Measurements from ENCODE around the gene TCF4. TPM values are rescaled to one million over a fixed set of nuclear protein-coding genes. Genes with fewer than 3 reads are reported as not detected.

The TCF4 gene
- total RNA-seq, 1 donor from 2014 or later, result 62.8 TPM

DNA sequence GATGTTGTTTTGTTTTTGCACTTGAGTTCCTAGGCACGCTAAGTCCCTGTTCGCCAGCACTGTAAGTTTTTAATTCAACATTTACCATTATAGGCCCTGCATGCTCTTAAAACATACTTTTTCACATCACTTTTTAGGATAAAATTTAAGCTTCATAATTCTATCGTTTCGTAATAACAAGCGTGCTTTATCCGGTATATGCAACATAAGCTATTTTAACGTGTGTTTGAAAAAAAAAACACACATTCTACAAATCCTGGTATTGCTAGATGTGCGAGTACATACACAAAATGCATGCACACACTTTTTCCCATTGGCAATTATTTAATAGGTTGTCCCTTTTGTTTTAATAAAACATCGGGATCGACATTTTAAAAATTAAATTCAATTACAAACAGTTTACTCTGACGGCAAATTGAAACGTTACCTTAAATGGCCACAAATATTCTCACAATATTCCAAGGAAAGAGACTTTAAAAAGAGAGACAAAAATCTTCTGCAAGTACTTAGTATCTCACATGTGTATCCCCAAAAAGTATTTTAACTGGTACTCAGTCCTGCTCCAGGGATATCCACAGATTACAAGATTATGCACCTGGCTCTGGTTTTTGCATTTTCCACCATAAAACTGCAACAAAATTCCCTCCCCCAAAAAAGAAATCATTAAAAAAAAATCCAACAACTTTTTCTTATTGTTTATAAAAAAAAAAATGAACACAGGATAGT lies 1.0 kb upstream of the TCF4 start:
- no peak for ATAC-seq
- DNase-seq, result no peak
- intact Hi-C loops (cut with micrococcal nuclease), result loop anchor here (5.0 to 10.0 kb wide), 2 partner anchors 167 to 264 kb away; no protein-coding TSS in a partner anchor

DNA sequence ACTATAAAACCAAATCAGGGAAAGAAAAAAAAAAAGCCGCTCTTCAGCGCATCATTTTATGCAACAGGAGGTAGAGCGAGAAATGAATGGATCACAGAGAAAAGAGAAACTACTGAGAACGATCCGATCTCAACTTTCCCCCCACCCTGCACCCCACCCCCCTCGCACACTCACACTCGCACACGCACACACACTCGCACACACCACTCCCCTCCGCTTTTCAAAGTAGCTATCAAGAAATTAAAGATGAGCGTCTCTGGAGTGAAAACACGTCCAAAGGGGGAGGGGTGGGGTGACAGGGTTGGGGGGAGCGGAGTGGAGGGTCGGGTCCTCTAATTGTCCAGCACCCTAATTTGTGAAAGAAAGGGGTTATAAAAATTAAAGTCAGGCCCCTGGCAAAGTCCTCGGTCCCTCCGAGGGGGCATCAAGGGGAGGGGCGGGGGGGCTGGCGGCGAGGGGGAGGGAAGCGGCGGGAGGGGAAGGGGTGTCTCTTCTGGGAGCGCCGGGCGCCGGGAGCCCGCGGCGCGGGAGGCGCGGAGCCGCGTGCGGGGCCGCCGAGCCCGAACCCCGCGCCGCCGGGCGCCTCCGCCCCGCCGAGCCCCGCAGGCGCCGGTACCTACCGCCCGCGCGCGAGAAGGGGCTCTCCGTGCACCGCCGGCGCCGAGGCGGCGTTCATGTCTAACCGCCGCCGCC lies 428 bp downstream of the TCF4 start:
- intact Hi-C loops (cut with micrococcal nuclease), result loop anchor here (5.0 to 10.0 kb wide), 2 partner anchors 165 to 263 kb away; no protein-coding TSS in a partner anchor
- ATAC-seq (no peak), DNase-seq (no peak)

DNA sequence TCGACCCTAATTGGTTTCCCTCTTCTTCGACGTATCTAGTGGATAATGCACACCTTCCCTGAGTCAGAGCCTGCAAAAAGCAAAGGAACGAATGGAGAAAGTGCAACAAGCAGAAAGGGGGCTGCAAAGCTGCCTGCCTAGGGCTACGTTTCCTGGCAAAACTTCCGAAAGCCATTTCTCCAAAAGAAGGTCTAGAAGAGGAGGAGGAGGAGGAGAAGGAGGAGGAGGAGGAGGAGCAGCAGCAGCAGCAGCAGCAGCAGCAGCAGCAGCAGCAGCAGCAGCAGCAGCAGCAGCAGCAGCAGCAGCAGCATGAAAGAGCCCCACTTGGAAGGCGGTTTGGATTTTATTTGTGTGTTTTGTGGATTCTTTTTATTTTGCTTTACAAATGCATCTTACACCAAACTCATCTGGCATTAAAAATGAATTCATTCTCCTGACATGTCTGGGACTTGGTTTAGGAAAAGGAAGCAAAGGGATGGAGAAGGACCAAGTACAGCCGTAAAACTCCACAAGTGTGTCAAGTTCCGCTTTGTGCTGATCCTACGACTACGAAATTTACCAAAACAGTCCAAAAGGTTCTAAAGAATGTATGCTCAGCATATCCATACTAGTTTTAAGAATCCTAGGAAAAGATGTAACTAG lies 2.0 kb downstream of the TCF4 start:
- intact Hi-C loops (cut with micrococcal nuclease), result loop anchor here (5.0 to 10.0 kb wide), 2 partner anchors 164 to 261 kb away; no protein-coding TSS in a partner anchor
- ATAC-seq (no peak), DNase-seq (no peak)

DNA sequence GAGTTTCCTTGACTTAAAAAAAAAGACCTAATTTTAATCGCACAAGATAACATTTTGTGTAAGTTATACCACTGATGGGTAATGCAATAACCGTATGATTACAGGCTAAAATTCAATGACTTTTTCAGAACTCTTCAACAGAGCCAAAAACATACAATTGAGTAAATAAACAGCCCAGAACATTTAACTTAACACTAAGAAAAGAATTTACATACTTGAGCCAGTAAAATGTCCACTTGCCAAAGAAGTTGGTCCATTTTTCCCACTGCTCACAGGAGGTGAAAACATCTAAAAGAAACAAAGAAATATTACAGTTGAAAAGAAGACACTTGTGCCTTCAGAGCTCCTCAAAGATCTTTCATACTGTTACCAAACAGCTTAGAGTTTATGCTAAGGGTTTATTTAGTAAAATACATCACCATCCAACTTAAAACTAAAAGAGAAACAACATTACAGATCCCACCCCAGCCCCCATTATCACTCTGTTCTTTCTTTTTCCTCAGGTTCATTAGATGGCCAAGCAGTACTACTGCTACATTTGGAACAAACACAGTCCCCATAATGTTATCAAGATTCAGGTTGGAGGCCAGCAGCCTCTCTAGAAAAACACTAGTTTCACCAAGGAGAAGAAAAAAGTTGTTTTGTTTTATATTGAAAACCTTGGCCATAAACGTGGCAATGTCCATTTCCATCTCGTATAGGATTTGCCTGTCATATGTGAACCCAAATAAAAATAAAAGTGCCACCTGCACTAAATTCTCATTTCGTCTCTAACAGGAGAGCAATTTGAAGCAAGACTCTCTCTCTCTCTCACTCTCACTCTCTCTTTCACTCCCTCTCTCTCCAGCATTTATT lies 2.7 kb downstream of the TCF4 start:
- DNase-seq, result no peak
- intact Hi-C loops (cut with micrococcal nuclease), result loop anchor here (5.0 to 10.0 kb wide), 2 partner anchors 163 to 260 kb away; no protein-coding TSS in a partner anchor
- no peak for ATAC-seq

DNA sequence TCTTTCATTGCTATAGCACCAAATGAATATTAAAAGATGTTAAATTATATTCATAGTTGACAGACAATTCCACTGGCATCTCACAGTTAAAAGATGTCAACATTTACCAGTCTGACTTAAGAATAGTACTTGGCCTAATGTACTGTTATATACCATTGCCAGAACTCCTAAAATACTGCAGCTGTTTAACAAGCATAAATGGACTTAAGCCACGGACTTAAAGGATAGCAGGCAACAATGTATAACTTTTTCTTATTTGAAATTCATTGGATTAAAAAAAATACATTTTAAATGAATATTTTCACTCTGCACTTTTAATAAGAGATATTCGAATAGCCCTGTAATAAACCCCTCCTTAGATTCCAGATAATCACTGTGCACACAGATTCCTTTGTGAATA lies 3.8 kb downstream of the TCF4 start:
- intact Hi-C loops (cut with micrococcal nuclease), result loop anchor here (10.0 kb wide), 1 partner anchor 259 kb away; no protein-coding TSS in a partner anchor

DNA sequence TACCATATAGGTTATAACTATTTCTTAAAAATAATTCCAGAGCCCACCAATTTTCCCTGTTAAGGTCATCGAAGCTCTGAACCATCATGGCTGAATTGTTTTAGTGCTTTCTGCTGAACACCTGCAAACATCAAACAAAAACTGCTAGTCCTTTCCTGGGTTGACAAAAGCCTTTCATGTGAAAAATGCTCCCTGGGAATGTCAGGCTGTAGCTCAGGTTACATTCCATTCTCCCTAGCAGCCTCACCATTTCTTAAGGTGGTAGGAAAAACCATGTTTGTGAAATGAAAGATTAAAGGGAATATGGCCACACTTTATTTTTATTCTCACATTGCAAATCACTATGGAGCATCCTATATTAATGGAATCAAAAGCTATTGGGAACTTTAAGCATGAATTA lies 5.7 kb downstream of the TCF4 start:
- ATAC-seq (no peak), DNase-seq (no peak)
- intact Hi-C loops (cut with micrococcal nuclease), result loop anchor here (10.0 kb wide), 1 partner anchor 258 kb away; no protein-coding TSS in a partner anchor

More for the DNA sequence above, 3.8 kb downstream of the TCF4 start:
- DNase-seq (no peak), ATAC-seq (no peak)

DNA sequence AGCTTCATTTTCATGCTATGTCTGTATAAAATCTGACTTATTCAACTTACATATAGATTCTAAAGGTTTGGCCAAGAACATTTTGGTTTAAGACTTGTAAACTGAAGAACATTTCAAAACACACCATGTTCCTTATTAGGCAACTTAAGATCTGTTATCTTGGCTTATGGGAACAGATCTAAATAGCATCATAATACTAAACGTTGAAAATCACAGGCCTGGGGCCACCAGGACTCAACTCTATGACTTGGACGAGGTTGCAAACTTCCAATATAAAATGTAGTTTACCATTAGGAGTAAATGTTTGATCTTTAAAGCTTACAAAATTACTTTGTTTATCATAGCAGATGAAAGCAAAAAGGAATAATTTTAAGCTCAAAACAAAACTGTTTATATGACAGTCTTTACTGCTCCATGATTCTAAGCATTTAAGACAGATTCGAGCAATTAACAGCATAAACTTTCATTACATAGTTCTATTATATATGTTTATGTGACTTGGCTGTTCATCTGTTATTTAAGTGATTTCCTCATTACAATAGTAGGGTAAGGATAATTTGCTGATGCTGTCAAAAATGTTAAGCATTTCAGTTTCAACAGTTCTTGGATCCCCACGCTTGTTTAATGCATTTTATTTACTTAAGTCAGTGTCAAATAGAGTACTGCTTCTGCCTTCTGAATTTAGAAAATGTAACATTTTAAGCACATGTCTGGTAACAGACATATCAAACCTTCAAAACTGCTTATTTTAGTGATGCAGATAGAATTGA lies 8.3 kb downstream of the TCF4 start:
- ATAC-seq, result peak; percentile 48
- intact Hi-C loops (cut with micrococcal nuclease), result loop anchor here (10.0 kb wide), 1 partner anchor 255 kb away; no protein-coding TSS in a partner anchor

DNA sequence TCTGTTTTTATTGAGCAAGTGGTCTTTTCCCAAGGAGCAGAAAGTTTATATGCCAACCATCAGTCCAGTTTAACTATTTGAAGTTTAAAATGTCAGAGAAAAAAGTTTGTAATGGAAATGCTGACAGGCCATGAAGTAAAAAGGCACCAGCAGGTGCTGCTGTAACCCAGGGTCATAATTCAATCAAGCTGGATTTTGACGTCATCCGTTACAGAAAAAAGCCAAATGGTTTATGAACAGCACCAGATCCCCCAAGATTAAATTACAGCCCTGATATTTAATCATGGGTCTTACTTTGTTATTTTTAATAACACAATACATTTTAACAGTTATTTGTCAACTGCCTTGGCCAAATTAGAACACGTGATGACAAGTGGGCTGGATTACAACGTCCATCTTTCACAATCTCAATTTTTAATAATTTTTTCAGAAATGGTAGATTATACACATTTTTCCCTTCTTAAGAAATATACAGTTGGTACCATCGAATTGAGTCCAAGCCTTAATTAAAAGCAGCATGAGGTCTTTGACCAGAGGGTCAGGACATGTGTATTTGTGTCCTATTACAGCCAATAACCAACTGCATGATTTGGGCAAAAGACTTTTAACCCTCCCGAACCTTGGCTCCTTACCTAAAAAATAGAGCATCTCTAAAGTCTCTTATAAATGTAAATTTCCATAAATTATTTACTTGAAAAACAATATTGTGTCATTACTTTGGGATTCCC lies 10.0 kb downstream of the TCF4 start:
- intact Hi-C loops (cut with micrococcal nuclease), result no loop called here
- no peak for DNase-seq
- no peak for ATAC-seq

More for the DNA sequence above, 8.3 kb downstream of the TCF4 start:
- no peak for DNase-seq

DNA sequence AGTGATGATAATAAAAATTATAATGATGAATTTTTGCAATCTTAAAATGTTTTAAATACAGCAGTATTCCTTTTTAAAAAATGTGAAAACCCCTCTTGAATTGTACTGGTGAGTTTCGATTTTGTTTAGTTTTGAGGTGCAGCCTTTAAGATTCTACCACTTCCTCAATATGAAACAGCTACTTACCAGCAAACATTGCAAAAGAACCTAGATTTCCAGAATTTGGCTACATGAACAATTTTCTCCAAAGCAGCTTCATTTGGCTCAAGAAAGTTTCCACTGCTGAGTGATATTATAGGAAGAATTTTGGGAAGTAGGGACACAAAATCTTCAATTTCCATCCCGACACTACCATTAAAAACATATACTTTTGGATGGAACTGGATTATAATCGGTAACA lies 12.0 kb downstream of the TCF4 start:
- intact Hi-C loops (cut with micrococcal nuclease), result no loop called here
- DNase-seq (no peak), ATAC-seq (no peak)

DNA sequence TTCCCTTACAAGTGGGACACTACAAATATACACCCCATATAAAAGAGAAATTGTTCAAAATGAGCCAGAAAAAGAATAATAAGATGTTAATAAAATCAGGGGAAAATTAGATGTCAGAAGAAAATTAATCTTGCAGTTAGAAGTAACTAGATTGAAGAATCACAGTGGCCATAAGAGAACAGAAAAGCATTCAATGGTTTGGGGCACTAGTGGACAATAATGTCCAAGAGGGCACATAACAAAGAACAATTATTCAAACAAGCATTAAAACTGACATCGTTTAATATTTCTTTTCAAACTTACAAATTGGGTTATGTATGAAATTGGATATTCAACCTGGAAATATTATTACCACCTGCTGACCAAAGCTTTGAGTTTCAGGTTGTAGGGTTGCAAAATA lies 12.9 kb downstream of the TCF4 start:
- intact Hi-C loops (cut with micrococcal nuclease), result no loop called here

DNA sequence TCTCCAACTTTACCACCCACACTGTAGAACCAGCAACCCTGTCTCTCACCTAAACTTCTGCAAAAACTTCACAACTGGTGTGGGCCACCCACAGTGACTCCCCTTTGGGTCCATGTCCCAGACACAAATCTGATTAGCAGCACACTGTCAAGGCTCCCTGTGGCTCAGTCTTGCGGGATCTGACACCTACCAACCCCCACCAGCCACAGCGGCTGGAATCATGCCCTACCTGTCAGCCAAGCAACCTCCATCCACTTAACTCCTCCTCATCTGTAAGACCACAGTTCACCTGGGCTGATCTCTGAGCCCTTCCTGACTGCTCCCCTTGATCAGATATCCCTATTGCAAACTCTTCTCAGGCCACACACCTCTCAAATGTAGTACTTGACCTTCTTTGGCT lies 14.6 kb downstream of the TCF4 start:
- no peak for ATAC-seq
- intact Hi-C loops (cut with micrococcal nuclease), result no loop called here
- DNase-seq, result no peak

More for the DNA sequence above, 12.9 kb downstream of the TCF4 start:
- DNase-seq (no peak), ATAC-seq (no peak)

DNA sequence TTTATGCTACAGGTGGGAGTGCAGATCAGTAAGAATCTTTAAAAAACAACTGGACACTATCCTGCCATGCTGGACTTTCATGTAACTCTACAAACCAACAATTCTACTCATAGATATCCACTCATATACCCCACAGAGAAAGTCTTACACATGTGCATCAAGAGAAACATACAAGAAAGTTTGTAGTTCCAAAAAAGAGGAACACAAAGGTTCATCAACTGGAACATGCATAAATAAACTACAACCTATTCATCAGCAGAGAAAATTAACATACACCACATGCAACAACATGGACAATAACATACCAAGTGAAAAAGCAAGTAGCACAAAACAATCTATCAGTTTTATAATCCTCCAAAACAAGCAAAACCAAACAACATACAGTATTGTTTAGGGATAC lies 17.0 kb downstream of the TCF4 start:
- ATAC-seq (no peak), DNase-seq (no peak)
- intact Hi-C loops (cut with micrococcal nuclease), result no loop called here

DNA sequence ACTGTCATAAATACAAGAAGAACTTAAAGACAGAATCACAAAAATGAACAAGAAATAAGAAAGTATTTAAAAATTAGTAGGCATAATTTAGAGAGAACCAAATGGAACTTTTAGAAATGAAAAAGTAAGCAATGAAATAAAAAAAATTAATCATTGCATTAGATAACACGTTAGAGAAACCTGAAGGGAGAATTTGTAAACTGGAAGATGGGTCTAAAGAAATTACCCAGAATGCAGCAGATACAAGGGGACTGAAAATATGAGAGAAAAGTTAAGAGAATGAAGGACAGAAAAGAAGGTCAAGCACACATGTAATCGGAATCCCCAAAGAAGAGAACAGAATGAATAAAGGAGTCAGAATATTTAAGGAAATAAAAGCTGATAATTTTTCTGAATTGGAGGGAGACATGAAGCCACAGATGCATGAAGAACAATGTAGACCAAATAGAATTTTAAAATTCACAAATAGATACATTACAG lies 21.5 kb downstream of the TCF4 start:
- DNase-seq (no peak), ATAC-seq (no peak)
- intact Hi-C loops (cut with micrococcal nuclease), result no loop called here

DNA sequence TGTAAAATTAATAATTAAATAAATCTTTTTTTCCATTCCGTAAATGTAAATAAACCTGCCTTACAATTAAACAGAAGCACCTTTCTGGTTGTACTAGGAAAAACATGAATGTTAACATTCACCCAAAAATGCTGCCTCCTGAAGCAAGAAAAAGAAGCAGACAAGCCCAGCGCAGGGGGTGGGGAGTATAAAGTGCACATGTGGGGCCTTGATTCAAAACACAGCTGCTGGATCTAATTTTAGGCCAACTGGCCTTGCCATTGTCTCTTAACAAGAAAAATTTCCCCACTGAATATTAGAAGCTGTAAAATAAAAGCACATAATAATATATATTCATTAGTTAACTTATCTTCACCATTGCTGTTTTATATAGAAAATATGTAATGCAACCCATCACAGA lies 28.3 kb downstream of the TCF4 start:
- DNase-seq (peak; percentile 40), ATAC-seq (peak; percentile 53)
- intact Hi-C loops (cut with micrococcal nuclease), result no loop called here

DNA sequence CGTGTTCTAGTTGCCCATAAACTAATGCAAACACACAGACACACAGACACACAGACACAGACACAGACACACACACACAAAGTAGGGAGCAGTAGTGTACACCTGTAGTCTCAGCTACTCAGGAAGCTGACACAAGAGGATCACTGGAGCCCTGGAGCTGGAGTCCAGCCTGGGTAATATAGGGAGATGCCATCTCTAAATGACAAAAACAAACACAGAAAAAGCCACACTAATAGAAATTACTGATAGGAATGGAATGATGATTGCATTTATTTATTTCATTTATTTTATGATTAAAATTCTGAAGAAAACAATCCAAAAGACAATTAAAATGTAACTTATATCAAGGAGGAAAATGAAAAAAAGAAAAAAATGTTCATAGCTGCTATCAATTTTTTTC lies 30.8 kb downstream of the TCF4 start:
- no peak for ATAC-seq
- intact Hi-C loops (cut with micrococcal nuclease), result no loop called here

DNA sequence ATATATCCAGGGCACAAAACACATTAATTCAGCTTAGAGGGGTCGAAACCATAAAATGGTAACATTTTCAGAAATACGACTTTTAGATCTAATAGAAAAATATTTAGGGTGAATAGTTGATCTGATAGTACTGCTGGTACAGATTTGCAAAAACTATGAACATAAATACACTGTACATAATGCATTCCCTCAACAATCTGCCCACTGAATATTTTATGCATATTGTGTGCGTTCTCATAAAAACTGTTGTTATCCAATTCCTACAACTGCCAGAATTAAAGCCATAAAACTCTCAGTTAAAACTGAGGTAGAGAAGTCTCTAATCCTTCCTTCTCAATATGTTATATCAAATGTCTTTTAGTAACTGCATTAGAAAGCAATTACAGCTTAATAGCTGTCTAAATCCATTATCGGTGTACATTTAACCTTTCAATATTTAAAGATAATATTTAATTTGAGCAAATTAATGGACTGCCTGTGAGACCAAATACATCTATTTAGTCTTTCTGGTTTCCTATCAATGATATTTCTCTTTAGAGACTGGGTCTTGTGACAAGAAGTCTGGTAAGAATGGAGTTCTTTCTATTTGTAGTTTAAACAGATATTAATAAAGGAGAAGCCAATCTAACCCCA lies 32.5 kb downstream of the TCF4 start:
- intact Hi-C loops (cut with micrococcal nuclease), result no loop called here
- ATAC-seq (no peak), DNase-seq (no peak)

More for the DNA sequence above, 30.8 kb downstream of the TCF4 start:
- no peak for DNase-seq
